Type B pancreatic cell (in vitro differentiated cells): ENCODE results near the gene ATIC. TPM values are rescaled to one million over a fixed set of nuclear protein-coding genes. Genes with fewer than 3 reads are reported as not detected.
"Not testable (repeated sequence)": the region's sequence is repeated elsewhere in the genome, so short reads cannot be mapped to it uniquely, and the experiment has no call there.

Experiments
- DNase-seq: peaks from one replicate; pipeline ENCODE4 v3.0.0; 2021; ENCODE audit warnings: mixed read lengths; ENCODE audit not compliant: unreplicated experiment; ENCODE audit errors: extremely low spot score
- H3K27ac Mint-ChIP-seq: 2 replicates; pipeline ENCODE4 v1.8.0; 2021; ENCODE audit warnings: mild to moderate bottlenecking, mixed read lengths
- H3K27me3 Mint-ChIP-seq: 2 replicates; pipeline ENCODE4 v1.8.0; 2021; ENCODE audit warnings: mixed read lengths
- H3K36me3 Mint-ChIP-seq: 2 replicates; pipeline ENCODE4 v1.8.0; 2021; ENCODE audit warnings: mixed read lengths
- H3K4me1 Mint-ChIP-seq: one replicate; pipeline ENCODE4 v1.8.0; 2021; ENCODE audit warnings: mixed read lengths; ENCODE audit not compliant: unreplicated experiment
- H3K4me3 Mint-ChIP-seq: 2 replicates; pipeline ENCODE4 v1.8.0; 2021; ENCODE audit warnings: mild to moderate bottlenecking, mixed read lengths
- H3K9me3 Mint-ChIP-seq: 2 replicates; pipeline ENCODE4 v1.8.0; 2021; ENCODE audit warnings: mixed read lengths
- total RNA-seq: library from RNA; stranded (reverse); gene quantifications from 2 replicates; pipeline ENCODE4 v1.2.1, GENCODE V29; 2021; ENCODE audit warnings: low replicate concordance
- TF ChIP-seq, protein P1 (sequence below): fragments of 200-600 bp; sonication (generic); conservative IDR thresholded peaks from 2 replicates; pipeline ENCODE4 v1.5.0; 2021; ENCODE audit warnings: antibody characterized with exemption, mild to moderate bottlenecking

ATIC gene
- total RNA-seq, 1 donor from 2014 or later: 152 TPM

DNA sequence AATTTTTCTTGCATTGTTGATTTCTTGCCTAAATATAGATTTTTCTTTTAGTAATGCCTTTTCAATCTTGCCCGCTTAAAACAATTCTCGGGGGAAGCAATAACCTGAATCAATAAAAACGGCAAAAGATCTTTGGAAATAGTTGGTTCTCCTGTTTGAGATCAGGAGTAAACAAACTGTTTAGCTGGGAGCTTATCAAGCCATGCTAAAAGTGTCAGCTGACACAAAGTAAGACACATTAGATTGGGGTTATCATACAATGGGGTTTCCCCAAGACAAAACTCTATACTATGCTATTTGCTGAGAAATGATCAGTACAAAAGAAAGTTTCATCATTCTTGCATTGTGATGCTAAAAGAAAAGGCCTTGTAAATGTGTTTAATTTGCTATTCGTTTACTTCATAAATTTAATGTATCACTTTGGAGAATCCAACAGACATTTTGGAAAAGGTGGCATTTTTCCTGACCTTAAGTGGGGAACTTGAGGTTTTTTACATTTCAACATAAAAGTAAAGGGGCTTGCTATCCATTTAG lies 46.5 kb downstream of the ATIC start:
- H3K27ac Mint-ChIP-seq: no peak overlapping the region
- H3K36me3 Mint-ChIP-seq: peaks cover 20% of the 10 kb centered on the region
- H3K9me3 Mint-ChIP-seq: no peaks in the 10 kb centered on the region
- H3K27me3 Mint-ChIP-seq: no peaks in the 10 kb centered on the region
- no peak overlapping the region for H3K4me3 Mint-ChIP-seq
- no peaks in the 10 kb centered on the region for H3K4me1 Mint-ChIP-seq
- TF ChIP-seq, protein P1, sequence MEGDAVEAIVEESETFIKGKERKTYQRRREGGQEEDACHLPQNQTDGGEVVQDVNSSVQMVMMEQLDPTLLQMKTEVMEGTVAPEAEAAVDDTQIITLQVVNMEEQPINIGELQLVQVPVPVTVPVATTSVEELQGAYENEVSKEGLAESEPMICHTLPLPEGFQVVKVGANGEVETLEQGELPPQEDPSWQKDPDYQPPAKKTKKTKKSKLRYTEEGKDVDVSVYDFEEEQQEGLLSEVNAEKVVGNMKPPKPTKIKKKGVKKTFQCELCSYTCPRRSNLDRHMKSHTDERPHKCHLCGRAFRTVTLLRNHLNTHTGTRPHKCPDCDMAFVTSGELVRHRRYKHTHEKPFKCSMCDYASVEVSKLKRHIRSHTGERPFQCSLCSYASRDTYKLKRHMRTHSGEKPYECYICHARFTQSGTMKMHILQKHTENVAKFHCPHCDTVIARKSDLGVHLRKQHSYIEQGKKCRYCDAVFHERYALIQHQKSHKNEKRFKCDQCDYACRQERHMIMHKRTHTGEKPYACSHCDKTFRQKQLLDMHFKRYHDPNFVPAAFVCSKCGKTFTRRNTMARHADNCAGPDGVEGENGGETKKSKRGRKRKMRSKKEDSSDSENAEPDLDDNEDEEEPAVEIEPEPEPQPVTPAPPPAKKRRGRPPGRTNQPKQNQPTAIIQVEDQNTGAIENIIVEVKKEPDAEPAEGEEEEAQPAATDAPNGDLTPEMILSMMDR: no peak
- no peak for DNase-seq

DNA sequence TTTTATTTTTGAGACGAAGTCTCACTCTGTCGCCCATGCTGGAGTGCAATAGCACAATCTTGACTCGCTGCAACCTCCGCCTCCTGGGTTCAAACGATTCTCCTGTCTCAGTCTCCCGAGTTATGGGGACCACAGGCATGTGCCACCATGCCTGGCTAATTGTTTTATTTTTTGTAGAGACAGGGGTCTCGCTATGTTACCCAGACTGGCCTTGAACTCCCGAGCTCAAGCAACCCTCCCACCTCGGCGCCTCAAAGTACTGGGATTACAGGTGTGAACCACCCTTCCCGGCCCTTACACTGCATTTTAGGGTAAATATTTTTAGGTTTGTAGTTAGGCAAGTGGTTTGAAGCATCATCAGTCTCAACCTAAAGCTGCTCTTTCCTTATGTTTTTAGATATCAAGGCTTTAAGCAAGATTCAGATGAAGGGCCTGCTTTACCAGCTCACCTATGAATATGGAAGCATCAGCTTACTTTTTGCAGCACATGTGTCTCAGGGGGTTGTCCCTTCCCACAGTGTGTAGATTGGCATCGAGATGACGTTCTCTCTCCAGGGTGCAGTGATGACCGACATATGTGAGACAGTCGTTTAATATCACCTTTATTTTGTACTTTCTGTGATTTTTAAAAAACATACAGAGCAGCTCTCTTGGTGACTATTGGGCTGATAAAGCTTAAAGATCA lies 47.2 kb downstream of the ATIC start:
- Mint-ChIP-seq H3K27ac (no peak overlapping the region), H3K4me1 (no peaks in the 10 kb centered on the region)

DNA sequence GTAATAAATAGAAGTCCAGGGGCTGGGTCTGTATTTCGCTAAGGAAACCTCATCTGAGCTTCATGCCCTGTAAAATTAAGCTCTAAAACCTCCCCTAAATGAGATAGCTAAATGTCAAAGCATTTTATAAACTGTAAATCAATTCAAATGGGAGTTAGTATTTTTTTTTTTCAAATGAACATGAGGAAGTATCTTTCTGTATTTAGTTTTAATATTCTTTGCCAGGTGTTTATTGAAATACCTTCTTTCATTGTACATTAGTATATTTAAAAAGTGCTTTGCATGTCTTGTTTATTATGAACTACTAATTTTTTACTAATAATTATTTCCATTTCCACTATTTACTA lies 47.7 kb downstream of the ATIC start:
- TF ChIP-seq, protein P1: no peak
- Mint-ChIP-seq H3K36me3 (peaks cover 30% of the 10 kb centered on the region), H3K27ac (no peak overlapping the region), H3K9me3 (no peaks in the 10 kb centered on the region), H3K27me3 (no peaks in the 10 kb centered on the region), H3K4me1 (no peaks in the 10 kb centered on the region), H3K4me3 (no peak overlapping the region)
- DNase-seq: no peak

More for the DNA sequence above, 47.2 kb downstream of the ATIC start:
- no peak for DNase-seq
- TF ChIP-seq, protein P1: no peak
- Mint-ChIP-seq H3K4me3 (no peak overlapping the region), H3K27me3 (no peaks in the 10 kb centered on the region), H3K9me3 (no peaks in the 10 kb centered on the region), H3K36me3 (peaks cover 26% of the 10 kb centered on the region)

DNA sequence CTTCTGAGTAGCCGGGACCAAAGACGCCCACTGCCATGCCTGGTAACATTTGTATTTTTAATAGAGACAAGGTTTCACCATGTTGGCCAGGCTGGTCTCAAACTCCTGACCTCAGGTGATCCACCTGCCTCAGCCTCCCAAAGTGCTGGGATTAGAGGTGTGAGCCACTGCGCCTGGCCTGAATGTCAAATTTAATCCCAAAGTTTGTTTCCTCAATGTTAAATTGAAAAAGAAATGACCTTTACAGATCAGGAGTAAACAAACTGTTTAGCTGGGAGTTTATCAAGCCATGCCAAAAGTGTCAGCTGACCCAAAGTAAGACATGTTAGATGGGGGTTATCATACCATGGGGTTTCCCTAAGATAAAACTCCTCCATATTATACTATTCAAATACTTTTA lies 48.2 kb downstream of the ATIC start:
- DNase-seq: not testable (repeated sequence)
- peaks cover 32% of the 10 kb centered on the region for H3K36me3 Mint-ChIP-seq

DNA sequence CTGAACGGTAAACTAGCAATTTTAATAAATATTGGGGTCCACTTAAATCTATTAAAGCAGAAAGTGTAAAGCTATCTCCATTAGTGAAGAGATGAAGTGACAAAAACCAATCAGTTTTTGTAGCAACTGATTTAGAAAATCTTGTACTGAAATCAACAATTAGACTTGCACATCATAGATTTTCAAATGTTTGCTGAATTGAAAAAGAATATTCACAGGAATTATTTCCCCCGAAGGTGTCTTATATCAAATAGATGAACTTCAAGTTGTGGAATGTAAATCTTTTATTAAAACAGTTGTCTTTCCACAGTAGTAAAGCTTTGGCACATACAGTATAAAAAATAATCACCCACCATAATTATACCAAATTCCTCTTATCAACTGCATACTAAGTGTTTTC lies 48.7 kb downstream of the ATIC start:
- H3K36me3 Mint-ChIP-seq: peaks cover 30% of the 10 kb centered on the region
- DNase-seq: no peak
- TF ChIP-seq, protein P1: no peak
- H3K27ac Mint-ChIP-seq: no peak overlapping the region
- no peaks in the 10 kb centered on the region for H3K4me1 Mint-ChIP-seq
- no peak overlapping the region for H3K4me3 Mint-ChIP-seq
- no peaks in the 10 kb centered on the region for H3K9me3 Mint-ChIP-seq
- no peaks in the 10 kb centered on the region for H3K27me3 Mint-ChIP-seq

More for the DNA sequence above, 48.2 kb downstream of the ATIC start:
- not testable (repeated sequence) for H3K27me3 Mint-ChIP-seq, H3K4me3 Mint-ChIP-seq, H3K27ac Mint-ChIP-seq, H3K9me3 Mint-ChIP-seq, H3K4me1 Mint-ChIP-seq

DNA sequence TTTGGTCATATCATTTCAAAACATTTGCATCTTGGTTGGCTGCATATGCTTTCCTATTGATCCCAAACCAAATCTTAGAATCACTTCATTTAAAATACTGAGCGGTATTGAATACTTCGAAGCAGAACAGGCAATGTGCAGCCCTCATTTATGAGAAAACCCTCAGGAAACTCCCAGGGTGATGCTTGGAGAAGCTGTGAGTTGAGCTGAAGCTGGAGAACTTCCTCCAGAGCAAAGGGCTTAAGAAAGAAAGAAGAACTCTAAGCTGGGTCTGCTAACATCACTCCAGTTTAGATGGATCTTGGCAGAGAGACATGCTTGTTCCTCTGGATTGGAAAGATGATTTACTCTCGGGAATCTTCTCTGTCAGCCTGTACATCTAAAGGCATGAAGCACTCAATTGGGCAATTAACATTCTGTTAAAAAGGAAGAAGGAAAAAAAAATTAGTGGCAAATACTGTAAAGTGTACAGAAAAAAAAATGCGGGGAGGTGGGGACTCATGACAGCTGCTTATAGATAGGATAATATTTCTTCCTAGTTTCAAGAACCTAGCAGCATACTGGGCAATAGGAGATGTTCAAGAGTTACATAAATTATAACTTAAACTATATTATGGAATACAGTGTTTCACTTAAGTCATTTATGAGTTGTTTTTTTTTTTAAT lies 49.5 kb downstream of the ATIC start:
- Mint-ChIP-seq H3K4me1 (no peaks in the 10 kb centered on the region), H3K9me3 (no peaks in the 10 kb centered on the region), H3K4me3 (no peak overlapping the region), H3K27ac (no peak overlapping the region), H3K27me3 (no peaks in the 10 kb centered on the region), H3K36me3 (peaks cover 30% of the 10 kb centered on the region)
- no peak for DNase-seq
- TF ChIP-seq, protein P1: no peak
